Transverse colon (tissue), 4 donors: ENCODE data around the gene CES5A. TPM values are rescaled to one million over a fixed set of nuclear protein-coding genes. Genes with fewer than 3 reads are reported as not detected.
"Not testable (repeated sequence)": the region's sequence is repeated elsewhere in the genome, so short reads cannot be mapped to it uniquely, and the experiment has no call there.

Experiments used
- DNase-seq: peaks from one replicate; pipeline ENCODE4 v3.0.0-alpha.2; 2019
- H3K27ac ChIP-seq, 4 donors: fragments of 200-600 bp; sonication (generic); 2 replicates each; pipeline ENCODE4 v1.5.1; 2016 to 2018; ENCODE audit warnings: inconsistent platforms in 4 of 4
- H3K27me3 ChIP-seq: fragments of 200-600 bp; sonication (generic); 2 replicates; pipeline ENCODE4 v1.5.1; 2017; ENCODE audit warnings: inconsistent platforms
- H3K36me3 ChIP-seq, 4 donors: fragments of 200-600 bp; sonication (generic); 2 replicates each; pipeline ENCODE4 v1.5.1; 2017 to 2019; ENCODE audit warnings: inconsistent platforms in 4 of 4
- H3K4me1 ChIP-seq, 4 donors: fragments of 200-600 bp; sonication (generic); 2 replicates each; pipeline ENCODE4 v1.5.1; 2017 to 2020; ENCODE audit warnings: inconsistent platforms in 4 of 4
- H3K4me3 ChIP-seq, 4 donors: fragments of 200-600 bp; sonication (generic); 1 replicate in 1 of 4; 2 replicates in 3 of 4; pipeline versions ENCODE4 v1.5.1 to v1.6.1; 2017 to 2019; ENCODE audit warnings: inconsistent platforms in 4 of 4
- H3K9me3 ChIP-seq, 2 donors: fragments of 200-600 bp; sonication (generic); 2 replicates each; pipeline ENCODE4 v1.5.1; 2017 to 2019; ENCODE audit warnings: inconsistent platforms in 2 of 2
- EP300 ChIP-seq: sonication (generic); formaldehyde crosslinking; IDR thresholded peaks from one replicate; pipeline ENCODE4 v1.6.1; 2017; ENCODE audit warnings: antibody characterized with exemption, low read depth
- POLR2A ChIP-seq: fragments of 450-650 bp; IDR thresholded peaks from one replicate; pipeline ENCODE4 v1.6.1; 2016; ENCODE audit warnings: antibody characterized with exemption, mild to moderate bottlenecking, moderate library complexity
- POLR2AphosphoS5 ChIP-seq, 3 donors: sonication (generic); formaldehyde crosslinking; IDR thresholded peaks; one replicate each; pipeline ENCODE4 v1.6.1; 2016; ENCODE audit warnings: antibody characterized with exemption in 3 of 3
- WGBS, 2 donors: methylation state at CpG; one replicate each; pipeline ENCODE4 v1.1.5; 2018; ENCODE audit warnings: low coverage in 1 of 2; 5-methylcytosine and 5-hydroxymethylcytosine counted together
- in situ Hi-C, 4 donors: fragments of 200-750 bp; cut with MboI; loops; one replicate each; pipeline versions ENCODE4 v1.15.0 to v1.15.1; 2017; ENCODE audit warnings: low sequenced_read_pairs in 3 of 4, low pct_ligation_motif_present in 1 of 4, low pct_unique_long_range_greater_than_20kb in 1 of 4
- intact Hi-C: fragments of 100-400 bp; cut with DNase I; formaldehyde crosslinking; loops from one replicate; pipeline ENCODE4 v1.15.1; 2023; ENCODE audit warnings: low total_unique reads
- total RNA-seq, 4 donors: library from RNA; depleted of rRNA; stranded (reverse); fragments of >200 nt; gene quantifications; one replicate each; pipeline ENCODE4 v1.1.0, GENCODE V29; 2016
- TF ChIP-seq, protein P1 (sequence below), 5 experiments: fragments of 200-600 bp in 3 of 5; fragments of 450-650 bp in 2 of 5; sonication (generic) in 3 of 5; IDR thresholded peaks; 1 replicate in 2 of 5; 2 replicates in 3 of 5; pipeline ENCODE4 v1.5.1; 2016 to 2017; ENCODE audit warnings: antibody characterized with exemption in 5 of 5, inconsistent platforms in 3 of 5, mild to moderate bottlenecking in 2 of 5, moderate library complexity in 1 of 5

The CES5A gene
- total RNA-seq, 4 donors from 2014 or later = not detected

DNA sequence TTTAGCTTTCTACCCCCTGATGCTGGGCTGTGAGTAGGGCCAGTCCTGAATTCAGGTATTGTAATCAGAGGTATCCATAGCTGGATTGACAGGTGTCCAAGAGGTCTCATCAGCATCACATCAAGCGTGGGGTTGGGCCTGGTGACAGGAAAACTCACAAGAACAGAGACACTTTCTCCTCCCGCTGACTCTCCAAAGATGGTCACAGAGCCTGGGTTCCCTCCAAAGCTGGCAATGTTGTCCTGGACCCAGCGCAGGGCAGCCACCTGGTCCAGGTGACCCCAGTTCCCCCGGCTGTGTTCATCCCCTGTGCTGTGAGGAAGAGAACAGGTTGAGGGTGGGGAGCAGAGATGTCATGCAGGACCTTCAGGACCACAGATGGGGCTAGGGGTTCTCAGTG is 54.0 kb downstream of the CES5A start:
- in situ Hi-C loops = no loop called here

GRCh38 chr16:55820615-55821014 is 54.6 kb downstream of the CES5A start:
- in situ Hi-C loops = no loop called here
- Histone ChIP-seq H3K36me3 (no peaks in the 10 kb centered on the region), H3K27me3 (no peaks in the 10 kb centered on the region), H3K9me3 (no peaks in the 10 kb centered on the region), H3K4me3 (no peak overlapping the region), H3K27ac (no peak overlapping the region), H3K4me1 (no peaks in the 10 kb centered on the region)
- intact Hi-C loops = no loop called here
- 80 to 81% methylated on average over 1 to 3 of the region's 3 CpGs for WGBS, 2 donors
- no peak for DNase-seq
- TF ChIP-seq POLR2AphosphoS5 (IDR thresholded peaks at IDR 0.05) (no peak), POLR2A (no peak), EP300 (no peak)
- TF ChIP-seq, protein P1, sequence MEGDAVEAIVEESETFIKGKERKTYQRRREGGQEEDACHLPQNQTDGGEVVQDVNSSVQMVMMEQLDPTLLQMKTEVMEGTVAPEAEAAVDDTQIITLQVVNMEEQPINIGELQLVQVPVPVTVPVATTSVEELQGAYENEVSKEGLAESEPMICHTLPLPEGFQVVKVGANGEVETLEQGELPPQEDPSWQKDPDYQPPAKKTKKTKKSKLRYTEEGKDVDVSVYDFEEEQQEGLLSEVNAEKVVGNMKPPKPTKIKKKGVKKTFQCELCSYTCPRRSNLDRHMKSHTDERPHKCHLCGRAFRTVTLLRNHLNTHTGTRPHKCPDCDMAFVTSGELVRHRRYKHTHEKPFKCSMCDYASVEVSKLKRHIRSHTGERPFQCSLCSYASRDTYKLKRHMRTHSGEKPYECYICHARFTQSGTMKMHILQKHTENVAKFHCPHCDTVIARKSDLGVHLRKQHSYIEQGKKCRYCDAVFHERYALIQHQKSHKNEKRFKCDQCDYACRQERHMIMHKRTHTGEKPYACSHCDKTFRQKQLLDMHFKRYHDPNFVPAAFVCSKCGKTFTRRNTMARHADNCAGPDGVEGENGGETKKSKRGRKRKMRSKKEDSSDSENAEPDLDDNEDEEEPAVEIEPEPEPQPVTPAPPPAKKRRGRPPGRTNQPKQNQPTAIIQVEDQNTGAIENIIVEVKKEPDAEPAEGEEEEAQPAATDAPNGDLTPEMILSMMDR (IDR thresholded peaks at IDR 0.05) = no peak

More for the DNA sequence above, 54.0 kb downstream of the CES5A start:
- Histone ChIP-seq H3K27me3 (no peaks in the 10 kb centered on the region), H3K4me1 (no peaks in the 10 kb centered on the region), H3K9me3 (no peaks in the 10 kb centered on the region), H3K36me3 (no peaks in the 10 kb centered on the region), H3K27ac (no peak overlapping the region), H3K4me3 (no peak overlapping the region)
- TF ChIP-seq, protein P1 (IDR thresholded peaks at IDR 0.05) = no peak
- TF ChIP-seq POLR2AphosphoS5 (IDR thresholded peaks at IDR 0.05) = no peak
- TF ChIP-seq EP300 = no peak
- 88% methylated on average over 4 of the region's 4 CpGs; no CpG with 5 or more reads in 1 of the 2 donors for WGBS, 2 donors
- intact Hi-C loops = no loop called here
- DNase-seq = no peak

- no peak for TF ChIP-seq POLR2AphosphoS5 (IDR thresholded peaks at IDR 0.05)
- TF ChIP-seq POLR2A = no peak
- TF ChIP-seq EP300 = no peak
- TF ChIP-seq, protein P1 (IDR thresholded peaks at IDR 0.05) = no peak
- in situ Hi-C loops = no loop called here
- H3K36me3 ChIP-seq = no peaks in the 10 kb centered on the region
- no peak for DNase-seq
- H3K4me1 ChIP-seq = no peaks in the 10 kb centered on the region
- no peak overlapping the region for H3K27ac ChIP-seq
- no peak overlapping the region for H3K4me3 ChIP-seq
- intact Hi-C loops = no loop called here
- no peaks in the 10 kb centered on the region for H3K9me3 ChIP-seq
- WGBS, 2 donors = 79 to 89% methylated on average over 3 to 5 of the region's 5 CpGs
- H3K27me3 ChIP-seq = no peaks in the 10 kb centered on the region
Observed at GRCh38 chr16:55817236-55817912, 57.8 kb downstream of the CES5A start.

DNA sequence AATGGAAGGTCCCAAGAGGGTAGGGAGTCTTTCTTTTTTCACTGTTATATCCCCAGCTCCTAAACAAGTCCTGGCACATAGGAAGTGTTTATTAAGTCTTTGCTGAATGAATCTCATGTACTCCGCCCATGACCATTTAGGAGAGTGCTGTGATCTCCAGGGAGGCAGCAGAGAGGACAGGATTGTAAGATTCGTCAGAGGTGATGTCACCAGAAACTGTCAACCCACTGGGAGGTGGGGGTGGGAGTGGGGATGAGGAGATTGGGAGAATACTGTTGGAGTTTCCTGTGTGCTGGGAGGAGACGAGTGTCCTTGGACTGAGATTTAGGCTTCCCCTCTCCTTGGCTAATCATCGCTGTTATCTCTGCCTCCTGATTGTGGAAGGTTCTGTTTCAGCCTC is 59.0 kb downstream of the CES5A start:
- H3K36me3 ChIP-seq, H3K9me3 ChIP-seq, H3K27ac ChIP-seq, H3K4me1 ChIP-seq, H3K4me3 ChIP-seq, intact Hi-C loops, DNase-seq, in situ Hi-C loops, H3K27me3 ChIP-seq: not testable (repeated sequence)
- 66 to 75% methylated on average over 2 to 4 of the region's 4 CpGs for WGBS, 2 donors

DNA sequence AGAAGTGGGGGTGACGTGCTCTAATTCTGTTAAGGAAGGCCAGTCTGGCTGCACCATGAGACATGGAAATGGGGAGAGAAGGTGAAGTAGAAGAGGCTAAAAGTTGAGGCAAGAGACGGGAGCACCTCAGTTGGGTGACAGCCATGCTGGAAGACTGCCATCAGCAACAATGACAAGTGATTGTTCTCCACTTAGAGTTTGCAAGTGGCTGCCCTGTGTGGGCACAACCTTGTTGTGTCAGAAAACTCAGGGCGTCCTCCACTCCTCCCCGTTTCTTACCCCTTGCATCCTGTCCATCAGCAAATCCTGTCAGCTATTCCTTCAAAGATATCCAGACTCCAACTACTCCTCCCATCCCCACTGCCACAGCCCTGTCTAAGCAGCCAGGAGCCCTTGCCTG is 59.9 kb downstream of the CES5A start:
- TF ChIP-seq, protein P1 (IDR thresholded peaks at IDR 0.05) = no peak
- TF ChIP-seq POLR2AphosphoS5 (IDR thresholded peaks at IDR 0.05) (no peak), EP300 (no peak), POLR2A (no peak)
- WGBS, 2 donors = 65% methylated on average over 4 of the region's 4 CpGs; no CpG with 5 or more reads in 1 of the 2 donors
- Histone ChIP-seq H3K4me1 (no peaks in the 10 kb centered on the region), H3K4me3 (no peak overlapping the region), H3K27ac (no peak overlapping the region), H3K36me3 (no peaks in the 10 kb centered on the region), H3K9me3 (no peaks in the 10 kb centered on the region), H3K27me3 (no peaks in the 10 kb centered on the region)
- intact Hi-C loops (no loop called here), in situ Hi-C loops (no loop called here)
- DNase-seq = no peak

- H3K36me3 ChIP-seq, H3K27me3 ChIP-seq, intact Hi-C loops, H3K4me1 ChIP-seq, in situ Hi-C loops, H3K9me3 ChIP-seq, H3K27ac ChIP-seq, H3K4me3 ChIP-seq, DNase-seq: not testable (repeated sequence)
- WGBS, 2 donors = 29% methylated on average over 2 of the region's 2 CpGs; no CpG with 5 or more reads in 1 of the 2 donors
Observed at GRCh38 chr16:55814174-55814573, 61.0 kb downstream of the CES5A start.

GRCh38 chr16:55813730-55814129 is 61.4 kb downstream of the CES5A start:
- H3K4me1 ChIP-seq, H3K36me3 ChIP-seq, DNase-seq, intact Hi-C loops, H3K27ac ChIP-seq, H3K9me3 ChIP-seq, H3K27me3 ChIP-seq, in situ Hi-C loops, H3K4me3 ChIP-seq: not testable (repeated sequence)
- 60 to 79% methylated on average over 6 of the region's 9 CpGs for WGBS, 2 donors
